ENCODE results near the gene UTP4. TPM values are rescaled to one million over a fixed set of nuclear protein-coding genes. Genes with fewer than 3 reads are reported as not detected.
"Not testable (repeated sequence)": the region's sequence is repeated elsewhere in the genome, so short reads cannot be mapped to it uniquely, and the experiment has no call there.

Gene UTP4
- total RNA-seq, 1 donor from 2014 or later: 19.1 TPM

- DNase-seq: peak; percentile 83
These were observed 518 bp upstream of the UTP4 start for GRCh38 chr16:69131839-69132423.

DNA sequence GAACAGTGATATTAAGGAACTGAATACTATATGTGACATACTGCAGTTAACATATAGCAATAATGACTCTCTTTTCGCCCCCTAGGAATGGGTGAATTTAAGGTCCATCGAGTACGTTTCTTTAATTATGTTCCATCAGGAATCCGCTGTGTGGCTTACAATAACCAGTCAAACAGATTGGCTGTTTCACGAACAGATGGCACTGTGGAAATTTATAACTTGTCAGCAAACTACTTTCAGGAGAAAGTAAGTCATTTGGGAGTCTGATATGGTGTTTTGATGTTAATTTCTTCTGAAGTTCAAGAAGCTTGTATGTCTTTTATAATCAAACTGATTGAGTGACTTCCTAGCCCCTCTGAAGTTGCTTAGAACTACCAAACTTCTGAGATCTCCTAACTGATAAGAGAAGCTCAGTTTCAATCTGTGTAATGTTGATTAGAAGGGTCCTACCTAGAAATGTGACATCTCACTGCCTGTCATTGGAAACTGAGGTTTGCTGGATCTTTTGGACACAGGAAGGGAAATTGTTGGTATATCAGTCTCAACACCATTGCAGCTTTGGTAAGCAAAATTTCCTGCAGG is 1.0 kb downstream of the UTP4 start:
- no peak for DNase-seq

DNA sequence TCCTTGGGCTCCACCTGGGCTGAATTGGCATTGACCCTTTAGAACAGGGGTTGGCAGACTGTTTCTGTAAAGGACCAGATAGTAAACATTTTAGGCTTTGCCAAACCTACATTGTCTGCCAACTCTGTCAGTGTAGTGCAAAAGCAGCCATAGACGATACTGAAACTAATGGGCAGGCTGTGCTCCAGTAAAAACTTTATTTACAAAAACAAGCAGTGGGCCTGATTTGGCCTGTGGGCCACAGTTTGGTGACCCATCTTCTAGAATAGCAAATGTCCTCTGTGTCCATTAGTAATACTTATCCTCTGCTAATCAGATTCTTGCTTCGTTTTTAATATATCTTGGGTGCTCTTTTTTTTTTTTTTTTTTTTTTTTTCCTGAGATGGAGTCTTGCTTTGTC is 6.2 kb downstream of the UTP4 start:
- no peak for DNase-seq

DNA sequence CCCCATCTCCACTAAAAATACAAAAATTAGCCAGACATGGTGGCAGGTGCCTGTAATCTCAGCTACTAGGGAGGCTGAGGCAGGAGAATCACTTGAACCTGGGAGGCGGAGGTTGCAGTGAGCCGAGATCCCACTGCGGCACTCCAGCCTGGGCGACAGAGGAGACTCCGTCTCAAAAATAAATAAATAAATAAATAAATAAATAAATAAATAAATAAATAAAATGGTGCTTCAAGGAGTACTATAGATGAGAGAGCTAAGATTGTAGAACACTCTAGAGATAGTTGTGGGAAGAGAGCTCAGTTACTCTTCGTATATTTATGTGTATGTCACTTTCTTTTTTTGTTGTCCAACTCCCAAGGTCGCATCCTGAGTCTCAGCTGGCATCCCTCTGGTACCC is 7.0 kb downstream of the UTP4 start:
- DNase-seq: not testable (repeated sequence)

DNA sequence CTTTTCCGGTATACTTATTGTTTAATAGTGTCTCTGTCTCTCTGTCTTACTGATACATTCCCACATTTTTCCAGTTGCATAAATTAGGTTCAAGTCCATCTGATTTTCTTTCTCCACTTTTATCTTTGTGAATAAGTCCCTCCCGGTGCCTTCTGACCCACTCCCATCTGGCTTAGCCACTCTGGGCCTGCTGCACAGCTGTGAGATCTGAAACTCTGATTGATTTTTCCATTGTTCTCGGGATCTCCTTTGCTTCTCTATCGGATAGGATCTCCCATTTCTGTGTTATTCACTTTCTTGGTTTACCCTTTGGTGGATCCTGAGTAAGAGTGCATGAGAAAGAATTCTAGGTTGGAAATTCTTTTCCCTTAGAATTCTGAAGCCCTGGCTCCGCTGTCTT is 8.6 kb downstream of the UTP4 start:
- no peak for DNase-seq

DNA sequence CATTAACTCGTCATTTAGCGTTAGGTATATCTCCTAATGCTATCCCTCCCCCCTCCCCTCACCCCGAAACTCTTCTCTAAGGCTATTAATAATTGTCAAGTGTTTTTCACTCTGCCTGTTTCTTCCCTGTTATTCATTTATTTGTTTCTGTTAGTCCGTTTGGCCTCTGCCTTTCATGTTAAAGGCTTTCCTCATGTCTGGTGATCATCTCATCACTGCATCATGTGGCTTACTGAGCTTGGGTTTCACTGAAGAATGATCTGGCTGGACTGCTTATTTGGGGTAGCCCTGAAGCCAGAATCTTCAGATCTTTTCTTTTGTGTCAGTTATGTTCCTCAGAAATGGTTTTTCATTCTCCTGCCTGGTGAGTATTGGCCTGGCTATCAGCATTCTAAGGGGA is 9.5 kb downstream of the UTP4 start:
- DNase-seq: no peak

GRCh38 chr16:69143116-69143515 is 10.7 kb downstream of the UTP4 start:
- DNase-seq: no peak

- DNase-seq: no peak
These were observed 13.2 kb downstream of the UTP4 start for GRCh38 chr16:69145658-69146057.

GRCh38 chr16:69149621-69150020 is 17.2 kb downstream of the UTP4 start:
- not testable (repeated sequence) for DNase-seq

DNA sequence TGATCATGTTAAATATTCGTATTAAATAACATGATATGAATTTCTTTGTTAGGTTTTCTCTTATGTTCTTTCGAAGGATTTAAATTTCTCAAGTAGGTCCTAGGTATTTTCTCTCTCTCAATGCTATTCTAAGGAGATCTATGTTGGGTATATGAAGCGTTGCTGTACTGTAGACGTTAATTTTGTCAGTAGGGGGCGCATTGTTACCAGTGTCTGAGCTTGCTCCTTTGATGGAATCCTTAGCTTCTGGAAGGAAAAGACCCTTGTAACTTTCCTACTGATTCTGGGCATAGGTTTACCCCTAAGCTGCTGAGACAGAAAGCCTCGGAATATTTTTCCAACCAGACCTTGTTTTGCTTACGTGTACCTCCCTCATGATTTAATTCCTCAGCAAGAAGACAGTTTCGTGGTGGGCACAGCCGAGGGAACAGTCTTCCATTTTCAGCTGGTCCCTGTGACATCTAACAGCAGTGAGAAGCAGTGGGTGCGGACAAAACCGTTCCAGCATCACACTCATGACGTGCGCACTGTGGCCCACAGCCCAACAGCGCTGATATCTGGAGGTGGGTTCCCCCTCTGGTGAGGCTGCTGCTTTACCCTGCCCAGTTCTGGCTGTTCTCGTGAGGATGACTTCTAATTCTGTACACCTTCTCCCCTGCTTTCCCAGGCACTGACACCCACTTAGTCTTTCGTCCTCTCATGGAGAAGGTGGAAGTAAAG is 17.9 kb downstream of the UTP4 start:
- DNase-seq: peak; percentile 72

DNA sequence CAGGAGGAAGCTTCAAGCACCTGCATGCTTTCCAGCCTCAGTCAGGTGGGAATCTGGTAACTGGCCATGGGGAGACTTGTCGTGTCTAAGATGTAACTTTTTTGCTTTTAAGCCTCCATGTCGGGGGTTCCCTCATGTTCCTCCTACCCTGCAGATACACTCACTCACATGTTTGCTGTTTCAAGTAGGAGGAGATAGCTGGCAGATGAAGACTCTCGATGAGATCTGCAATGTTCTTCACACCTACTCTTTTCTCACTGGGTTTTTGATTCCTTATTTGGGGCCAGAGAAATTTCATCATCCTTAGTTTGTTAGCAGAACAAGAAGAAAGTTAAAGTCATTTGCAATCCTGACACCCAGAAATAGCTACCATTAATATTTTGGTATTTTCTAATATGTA is 24.7 kb downstream of the UTP4 start:
- no peak for DNase-seq

GRCh38 chr16:69160192-69160591 is 27.7 kb downstream of the UTP4 start:
- DNase-seq: no peak

DNA sequence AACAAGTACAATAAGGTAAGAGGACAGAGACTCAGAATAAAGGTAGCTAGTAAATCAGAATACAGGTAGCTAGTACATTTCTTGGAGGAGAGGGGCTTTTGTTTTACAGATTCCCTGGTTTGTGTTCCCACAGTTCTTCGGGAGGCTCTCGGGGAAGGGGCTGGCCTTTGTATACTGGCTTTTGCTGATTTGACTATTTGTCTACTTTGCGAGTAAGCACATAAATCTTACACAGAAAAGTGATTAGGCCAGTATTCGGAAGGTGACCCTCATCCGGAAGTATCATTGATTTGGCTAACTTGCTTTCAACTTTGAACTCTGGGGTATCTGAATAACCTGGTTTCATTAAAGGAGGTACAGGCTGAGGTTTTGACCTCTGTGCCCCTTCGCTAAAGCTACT is 33.1 kb downstream of the UTP4 start:
- no peak for DNase-seq

DNA sequence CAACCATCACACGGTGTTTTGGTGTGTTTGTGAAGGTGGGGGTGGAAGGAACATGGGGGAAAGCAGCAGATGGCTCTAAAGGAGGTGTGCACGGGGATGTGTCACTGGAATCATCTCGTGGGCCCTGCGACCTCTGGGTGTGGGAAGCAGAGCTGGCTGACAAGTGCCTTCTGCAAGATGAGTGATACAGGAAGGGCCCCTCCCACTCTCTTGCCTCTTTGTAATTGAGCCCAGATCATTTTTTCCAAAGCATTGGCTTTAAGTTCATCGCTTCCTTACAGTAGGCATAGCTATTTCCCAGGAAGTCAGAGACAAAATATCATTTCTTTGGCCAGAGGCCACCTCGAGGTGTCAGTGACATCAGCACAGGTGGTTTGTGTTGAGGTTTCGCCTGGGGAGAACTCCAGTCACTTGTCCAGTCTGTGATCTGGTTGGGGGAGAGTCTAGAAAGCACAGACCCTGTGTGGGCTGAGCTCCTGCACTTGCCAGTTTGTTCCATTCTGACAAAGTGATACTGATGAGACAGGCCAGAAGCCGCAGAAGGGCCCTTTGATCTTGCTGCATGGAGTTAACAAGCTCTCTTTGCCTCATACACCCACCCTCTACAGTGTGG is 33.9 kb downstream of the UTP4 start:
- DNase-seq: no peak

- DNase-seq: no peak
These were observed 34.8 kb downstream of the UTP4 start for GRCh38 chr16:69166946-69167930.

GRCh38 chr16:69169051-69169450 is 36.6 kb downstream of the UTP4 start:
- DNase-seq: no peak

GRCh38 chr16:69169607-69170352 is 37.3 kb downstream of the UTP4 start:
- no peak for DNase-seq

- DNase-seq: peak; percentile 66
These were observed 39.1 kb downstream of the UTP4 start for GRCh38 chr16:69171325-69172084.

DNA sequence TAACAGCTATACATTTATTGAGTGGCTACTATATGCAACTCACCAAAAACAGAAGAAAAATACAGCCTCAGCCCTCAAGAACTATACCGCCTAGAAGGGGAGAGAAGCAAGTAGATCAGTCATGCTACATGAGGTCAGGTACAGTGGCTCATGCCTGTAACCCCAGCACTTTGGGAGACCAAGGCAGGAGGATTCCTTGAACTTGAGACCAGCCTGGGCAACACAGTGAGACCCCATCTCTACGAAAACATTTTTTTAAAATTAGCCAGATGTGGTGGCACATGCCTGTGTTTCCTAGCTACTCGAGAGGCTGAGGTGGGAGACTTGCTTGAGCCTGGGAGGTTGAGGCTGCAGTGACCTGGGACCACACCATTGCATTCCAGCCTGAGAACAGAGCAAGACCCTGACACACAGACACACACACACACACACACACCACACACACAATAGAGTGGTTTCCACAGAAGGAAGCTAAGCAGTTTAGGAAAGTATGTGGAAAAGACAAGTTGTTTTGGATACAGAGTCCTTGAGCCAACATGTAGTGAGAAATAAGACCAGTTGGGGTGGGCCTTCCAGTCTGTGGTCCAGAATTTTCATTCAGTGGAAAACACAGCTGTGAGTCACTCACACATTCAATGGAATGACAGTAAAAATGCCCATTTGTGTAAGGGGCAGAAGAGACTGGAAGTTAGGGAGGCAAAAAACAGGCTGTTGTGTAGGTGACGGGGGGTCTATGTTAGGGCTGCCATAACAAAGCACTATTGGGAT is 43.8 kb downstream of the UTP4 start:
- no peak for DNase-seq

Measured in skin of body (tissue), 2 donors.